Panc1 (cell line): ENCODE data around the gene GRAMD1B. TPM values are rescaled to one million over a fixed set of nuclear protein-coding genes. Genes with fewer than 3 reads are reported as not detected.

Experiments used
- ATAC-seq: fragments of 200-7000 bp; cut with Tn5 transposase; 2 replicates; pipeline ENCODE4 v1.9.1; 2020; ENCODE audit warnings: mild to moderate bottlenecking, moderate library complexity
- BruUV-seq: library from RNA; stranded (reverse); fragments of 400-500 nt; replicated peaks from 2 replicates; lab custom pipeline; 2021; lab: Mats Ljungman, UMichigan
- CTCF ChIA-PET: fragments of 300-600 bp; sonication (Branson Sonifier 250); formaldehyde crosslinking; loops from one replicate; lab custom pipeline; 2022; ENCODE audit warnings: antibody characterized with exemption; lab: Charles Lee
- POLR2A ChIA-PET: fragments of 300-600 bp; sonication (Branson Sonifier 250); formaldehyde crosslinking; loops from one replicate; lab custom pipeline; 2022; ENCODE audit warnings: antibody characterized with exemption; lab: Charles Lee
- DNase-seq: peaks from one replicate; pipeline ENCODE4 v3.0.0-alpha.2; 2010; ENCODE audit warnings: low read depth, low spot score
- H3K27ac ChIP-seq: 2 replicates; pipeline ENCODE4 v1.5.1; 2011; ENCODE audit warnings: mild to moderate bottlenecking, low read length, inconsistent platforms
- H3K27me3 ChIP-seq: fragments of 200-500 bp; sonication (Bioruptor generic); 2 replicates; pipeline ENCODE4 v1.6.0; 2014; ENCODE audit warnings: low read length, inconsistent platforms; ENCODE audit not compliant: control insufficient read depth, insufficient read depth
- H3K36me3 ChIP-seq: fragments of 200-500 bp; sonication (Bioruptor generic); 2 replicates; pipeline ENCODE4 v1.5.1; 2014; ENCODE audit warnings: inconsistent platforms, mild to moderate bottlenecking, low read length, moderate library complexity; ENCODE audit not compliant: control insufficient read depth, insufficient read depth
- H3K4me1 ChIP-seq: 2 replicates; pipeline ENCODE4 v1.5.1; 2011; ENCODE audit warnings: inconsistent platforms, mild to moderate bottlenecking, low read length, moderate library complexity; ENCODE audit not compliant: control insufficient read depth, insufficient read depth
- H3K4me3 ChIP-seq, 2 experiments: 2 replicates each; pipeline ENCODE4 v1.5.1; 2011 to 2012; ENCODE audit warnings: low read depth in 2 of 2, low read length in 2 of 2, mild to moderate bottlenecking in 2 of 2, inconsistent platforms in 1 of 2, moderate library complexity in 1 of 2
- H3K9me3 ChIP-seq: fragments of 200-500 bp; sonication (Bioruptor generic); 2 replicates; pipeline ENCODE4 v1.5.1; 2014; ENCODE audit warnings: low read depth, mild to moderate bottlenecking, inconsistent platforms, low read length, moderate library complexity; ENCODE audit not compliant: control insufficient read depth, insufficient read depth
- CTCF ChIP-seq: fragments of 450-650 bp; IDR thresholded peaks from 2 replicates; pipeline ENCODE4 v1.5.1; 2017; ENCODE audit warnings: mild to moderate bottlenecking
- POLR2AphosphoS5 ChIP-seq: IDR thresholded peaks from 2 replicates; pipeline ENCODE4 v1.6.1; 2012; ENCODE audit warnings: mild to moderate bottlenecking, low read depth, low read length, moderate library complexity
- SIN3A ChIP-seq: IDR thresholded peaks from 2 replicates; pipeline ENCODE4 v1.6.1; 2012; ENCODE audit warnings: low read depth, mild to moderate bottlenecking, low read length, moderate library complexity, borderline replicate concordance; ENCODE audit not compliant: insufficient read depth
- TCF7L2 ChIP-seq: IDR thresholded peaks from 2 replicates; pipeline ENCODE4 v1.6.1; 2011; ENCODE audit warnings: mild to moderate bottlenecking, low read depth, low read length, inconsistent platforms
- in situ Hi-C: cut with HindIII; loops from 2 replicates; pipeline ENCODE4 v1.10.0; 2016; ENCODE audit warnings: low sequenced_read_pairs, low pct_unique_long_range_greater_than_20kb
- intact Hi-C: fragments of 100-400 bp; cut with micrococcal nuclease; formaldehyde crosslinking; loops from one replicate; pipeline ENCODE4 v1.10.0; 2022; ENCODE audit not compliant: unreplicated experiment
- total RNA-seq: library from RNA; stranded (reverse); gene quantifications from one replicate; pipeline ENCODE4 v1.2.1, GENCODE V29; 2021; ENCODE audit not compliant: unreplicated experiment
- TF ChIP-seq, protein P1 (sequence below), 2 experiments: IDR thresholded peaks; 2 replicates each; pipeline ENCODE4 v1.6.1; 2011 to 2012; ENCODE audit warnings: low read depth in 2 of 2, control low read depth in 1 of 2, low read length in 1 of 2, mild to moderate bottlenecking in 1 of 2, moderate library complexity in 1 of 2; ENCODE audit not compliant: insufficient read depth in 1 of 2

The GRAMD1B gene
- total RNA-seq, 1 experiment from 2014 or later = 0.46 TPM

- no TSS peak for BruUV-seq
- H3K9me3 ChIP-seq = no peaks in the 10 kb centered on the region
- H3K27me3 ChIP-seq = peaks cover 39% of the 10 kb centered on the region
- no peak for ATAC-seq
- no peak overlapping the region for H3K4me3 ChIP-seq
- CTCF ChIA-PET = no interaction called here
- intact Hi-C loops = no loop called here
- POLR2A ChIA-PET = no interaction called here
- TF ChIP-seq POLR2AphosphoS5 (no peak), CTCF (no peak), SIN3A (no peak)
- H3K27ac ChIP-seq = no peak overlapping the region
- in situ Hi-C loops = no loop called here
- no peaks in the 10 kb centered on the region for H3K36me3 ChIP-seq
- no peak for DNase-seq
- no peaks in the 10 kb centered on the region for H3K4me1 ChIP-seq
Observed at GRCh38 chr11:123608371-123608770, 178.3 kb downstream of the GRAMD1B start.

GRCh38 chr11:123608945-123609344 is 178.9 kb downstream of the GRAMD1B start:
- TF ChIP-seq TCF7L2 (no peak), SIN3A (no peak), POLR2AphosphoS5 (no peak), CTCF (no peak)
- TF ChIP-seq, protein P1, sequence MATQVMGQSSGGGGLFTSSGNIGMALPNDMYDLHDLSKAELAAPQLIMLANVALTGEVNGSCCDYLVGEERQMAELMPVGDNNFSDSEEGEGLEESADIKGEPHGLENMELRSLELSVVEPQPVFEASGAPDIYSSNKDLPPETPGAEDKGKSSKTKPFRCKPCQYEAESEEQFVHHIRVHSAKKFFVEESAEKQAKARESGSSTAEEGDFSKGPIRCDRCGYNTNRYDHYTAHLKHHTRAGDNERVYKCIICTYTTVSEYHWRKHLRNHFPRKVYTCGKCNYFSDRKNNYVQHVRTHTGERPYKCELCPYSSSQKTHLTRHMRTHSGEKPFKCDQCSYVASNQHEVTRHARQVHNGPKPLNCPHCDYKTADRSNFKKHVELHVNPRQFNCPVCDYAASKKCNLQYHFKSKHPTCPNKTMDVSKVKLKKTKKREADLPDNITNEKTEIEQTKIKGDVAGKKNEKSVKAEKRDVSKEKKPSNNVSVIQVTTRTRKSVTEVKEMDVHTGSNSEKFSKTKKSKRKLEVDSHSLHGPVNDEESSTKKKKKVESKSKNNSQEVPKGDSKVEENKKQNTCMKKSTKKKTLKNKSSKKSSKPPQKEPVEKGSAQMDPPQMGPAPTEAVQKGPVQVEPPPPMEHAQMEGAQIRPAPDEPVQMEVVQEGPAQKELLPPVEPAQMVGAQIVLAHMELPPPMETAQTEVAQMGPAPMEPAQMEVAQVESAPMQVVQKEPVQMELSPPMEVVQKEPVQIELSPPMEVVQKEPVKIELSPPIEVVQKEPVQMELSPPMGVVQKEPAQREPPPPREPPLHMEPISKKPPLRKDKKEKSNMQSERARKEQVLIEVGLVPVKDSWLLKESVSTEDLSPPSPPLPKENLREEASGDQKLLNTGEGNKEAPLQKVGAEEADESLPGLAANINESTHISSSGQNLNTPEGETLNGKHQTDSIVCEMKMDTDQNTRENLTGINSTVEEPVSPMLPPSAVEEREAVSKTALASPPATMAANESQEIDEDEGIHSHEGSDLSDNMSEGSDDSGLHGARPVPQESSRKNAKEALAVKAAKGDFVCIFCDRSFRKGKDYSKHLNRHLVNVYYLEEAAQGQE (IDR thresholded peaks at IDR 0.05; ENCODE audit: insufficient read depth in 1 of 2, low read depth in 2 of 2, low read length in 1 of 2) = no peak
- no TSS peak for BruUV-seq
- Histone ChIP-seq H3K36me3 (no peaks in the 10 kb centered on the region), H3K9me3 (no peaks in the 10 kb centered on the region), H3K27me3 (peaks cover 41% of the 10 kb centered on the region), H3K27ac (no peak overlapping the region), H3K4me3 (no peak overlapping the region), H3K4me1 (no peaks in the 10 kb centered on the region)
- ChIA-PET CTCF (no interaction called here), POLR2A (no interaction called here)
- DNase-seq (no peak), ATAC-seq (no peak)
- in situ Hi-C loops (no loop called here), intact Hi-C loops (no loop called here)
